Cerebellar cortex (tissue), 1 donor: ENCODE measurements around the gene SLC25A47.
A peak's percentile ranks its signal among the peaks of the same experiment; 100 is the strongest.

Source experiments
- DNase-seq: peaks from one replicate; pipeline ENCODE4 v3.0.0-alpha.2; 2015; ENCODE audit warnings: low spot score

SLC25A47 gene

GRCh38 chr14:100348784-100349685, 25.9 kb downstream of the SLC25A47 start:
- no peak for DNase-seq

- DNase-seq: no peak
These were observed 27.3 kb downstream of the SLC25A47 start for GRCh38 chr14:100350276-100350926.

- no peak for DNase-seq
These were observed 27.8 kb downstream of the SLC25A47 start for GRCh38 chr14:100350986-100351385.

DNA sequence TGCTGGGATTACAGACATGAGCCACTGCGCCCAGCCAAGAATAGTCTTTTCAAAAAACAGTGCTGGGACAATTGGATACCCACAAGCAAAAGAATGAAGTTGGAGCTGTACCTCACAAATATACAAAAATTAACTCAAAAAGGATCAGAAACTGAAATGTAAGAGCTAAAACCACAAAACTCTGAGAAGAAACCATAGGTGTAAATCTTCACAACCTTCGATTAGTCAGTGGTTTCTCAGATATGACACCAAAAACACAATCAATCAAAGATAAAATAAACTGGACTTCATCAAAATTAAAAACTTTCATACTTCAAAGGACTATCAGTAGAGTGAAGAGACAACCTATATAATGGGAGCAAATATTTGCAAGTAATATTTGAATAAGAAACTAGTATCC, 35.3 kb downstream of the SLC25A47 start:
- no peak for DNase-seq

DNA sequence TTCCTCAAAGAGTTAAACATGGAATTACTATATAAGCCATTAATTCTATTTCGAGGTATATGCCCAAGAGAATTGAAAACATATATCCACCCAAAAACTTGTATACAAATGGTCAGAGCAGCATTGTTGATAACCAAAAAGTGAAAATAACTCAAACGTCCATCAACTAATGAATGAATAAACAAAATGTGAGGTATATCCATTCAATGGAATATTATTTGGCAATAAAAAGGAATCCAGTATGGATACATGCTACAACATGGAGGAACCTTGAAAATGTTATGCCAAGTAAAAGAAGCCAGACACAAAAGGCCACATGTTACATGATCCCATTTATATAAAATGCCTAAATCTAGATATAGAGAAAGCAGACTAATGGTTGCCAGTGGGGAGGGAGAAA, 36.0 kb downstream of the SLC25A47 start:
- no peak for DNase-seq

DNA sequence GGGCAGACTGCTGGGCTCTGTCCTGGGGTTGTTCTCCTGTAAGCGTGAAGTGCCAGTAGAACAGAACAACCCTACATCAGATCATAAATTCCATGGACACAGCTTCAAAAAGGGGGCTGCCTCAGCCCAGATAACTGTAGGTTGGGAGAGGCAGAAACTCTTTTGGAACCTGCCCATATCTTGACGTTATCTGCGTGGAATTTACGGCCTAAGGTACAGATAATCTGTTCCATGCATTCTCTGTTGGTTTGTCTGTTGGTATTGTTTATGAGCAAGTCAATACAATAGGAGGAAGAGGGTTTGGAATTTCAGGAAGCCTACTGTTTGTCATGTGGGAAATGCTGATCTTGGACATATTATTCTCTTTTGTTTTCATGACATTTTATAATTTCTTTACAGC, 36.7 kb downstream of the SLC25A47 start:
- DNase-seq: no peak

DNA sequence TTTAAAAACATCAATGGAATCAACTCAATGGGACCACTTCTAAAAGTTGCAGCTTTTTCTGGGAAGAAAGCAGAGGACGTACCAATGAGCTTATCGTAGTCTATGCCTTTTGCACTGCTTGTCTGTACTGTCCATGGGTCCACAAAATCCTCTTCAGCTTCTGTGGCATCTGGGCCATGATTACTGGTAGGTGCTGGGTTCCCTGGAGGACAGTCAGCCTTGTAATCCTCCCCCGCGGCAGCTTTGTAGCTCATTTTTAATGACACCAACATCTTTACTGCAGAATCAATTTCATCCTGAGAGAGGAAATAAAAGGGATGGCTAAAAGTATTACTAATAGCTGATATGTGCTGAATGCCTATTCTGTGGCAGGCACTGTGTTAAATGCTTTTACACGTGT, 38.5 kb downstream of the SLC25A47 start:
- DNase-seq: no peak

DNA sequence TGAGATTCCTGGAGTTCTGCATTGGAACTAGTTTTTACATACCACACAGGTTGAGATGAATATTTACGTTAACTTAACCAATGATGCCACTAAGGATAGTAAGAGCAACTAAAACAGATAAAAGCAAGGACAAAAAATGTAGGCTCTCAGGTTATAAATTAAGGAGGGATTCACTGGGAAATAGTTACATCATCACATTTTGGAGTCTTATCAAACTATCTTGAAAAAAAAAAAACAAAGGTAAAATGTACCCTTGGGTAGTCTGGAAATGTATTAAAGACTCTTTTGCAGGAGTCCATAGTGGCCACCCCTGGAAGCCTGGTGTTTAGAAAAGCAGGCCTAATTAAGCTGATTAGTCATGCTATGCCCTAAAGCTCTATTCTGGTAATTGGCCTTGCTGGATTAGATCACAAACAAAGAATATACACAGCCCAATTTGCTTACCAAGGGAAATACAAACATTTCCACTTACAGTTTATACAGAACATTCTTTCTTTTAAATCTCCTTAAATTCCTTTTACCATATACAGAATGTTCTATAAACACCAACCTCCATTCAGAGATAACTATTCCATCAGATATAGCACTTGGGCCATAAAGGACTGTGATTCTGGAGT, 39.3 kb downstream of the SLC25A47 start:
- DNase-seq: no peak

GRCh38 chr14:100363053-100363452, 39.9 kb downstream of the SLC25A47 start:
- no peak for DNase-seq

GRCh38 chr14:100364403-100364802, 41.3 kb downstream of the SLC25A47 start:
- no peak for DNase-seq

- no peak for DNase-seq
These were observed 42.6 kb downstream of the SLC25A47 start for GRCh38 chr14:100365741-100366140.

DNA sequence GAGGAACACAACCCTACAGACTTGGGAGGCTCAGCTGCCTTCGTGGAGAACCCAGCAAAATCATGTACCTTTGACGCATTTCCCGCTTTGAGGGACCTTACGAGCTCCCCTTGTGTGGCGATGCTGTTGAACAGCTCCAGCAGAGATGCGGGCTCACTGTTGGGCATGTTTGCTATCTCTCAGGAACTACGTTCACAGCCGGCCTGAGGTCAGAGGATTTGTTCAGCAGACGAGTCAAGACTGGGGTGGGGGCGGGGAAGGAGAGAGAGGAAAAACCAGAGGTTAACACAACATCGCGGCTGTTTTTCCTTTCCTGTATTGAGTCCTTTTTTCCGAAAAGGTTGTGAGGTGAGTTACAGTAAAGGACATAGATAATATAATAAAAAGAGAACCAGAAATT, 45.9 kb downstream of the SLC25A47 start:
- DNase-seq: no peak

DNA sequence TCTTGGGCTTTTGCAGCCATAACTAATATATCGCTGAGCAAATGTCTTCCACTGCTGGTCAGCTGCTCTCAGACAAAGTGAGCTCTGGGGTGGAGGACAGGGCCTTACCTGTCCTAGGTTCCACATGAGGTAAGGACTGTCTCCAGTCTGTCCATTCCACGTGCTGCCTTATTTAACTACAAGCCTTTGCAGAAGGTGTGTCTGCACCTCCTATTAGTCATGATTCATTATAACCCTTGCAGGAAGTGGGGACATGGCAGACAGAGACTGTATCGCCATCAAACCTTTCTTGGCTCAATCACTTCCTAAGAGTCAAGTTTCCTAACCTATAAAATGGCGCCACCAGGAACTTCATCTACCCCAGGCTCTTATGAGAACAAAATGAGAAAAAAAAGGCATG, 46.9 kb downstream of the SLC25A47 start:
- DNase-seq: no peak

DNA sequence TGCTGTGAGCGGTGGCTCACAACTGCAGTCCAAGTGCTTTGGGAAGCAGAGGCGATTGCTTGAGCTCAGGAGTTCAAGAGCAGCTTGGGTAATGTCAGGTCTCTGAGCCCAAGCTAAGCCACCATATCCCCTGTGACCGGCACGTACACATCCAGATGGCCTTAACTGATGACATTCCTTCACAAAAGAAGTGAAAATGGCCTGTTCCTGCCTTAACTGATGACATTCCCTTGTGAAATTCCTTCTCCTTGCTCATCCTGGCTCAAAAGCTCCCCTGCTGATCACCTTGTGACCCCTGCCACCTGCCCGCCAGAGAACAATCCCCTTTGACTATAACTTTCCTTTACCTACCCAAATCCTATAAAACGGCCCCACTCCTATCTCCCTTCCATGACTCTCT, 48.6 kb downstream of the SLC25A47 start:
- DNase-seq: no peak

DNA sequence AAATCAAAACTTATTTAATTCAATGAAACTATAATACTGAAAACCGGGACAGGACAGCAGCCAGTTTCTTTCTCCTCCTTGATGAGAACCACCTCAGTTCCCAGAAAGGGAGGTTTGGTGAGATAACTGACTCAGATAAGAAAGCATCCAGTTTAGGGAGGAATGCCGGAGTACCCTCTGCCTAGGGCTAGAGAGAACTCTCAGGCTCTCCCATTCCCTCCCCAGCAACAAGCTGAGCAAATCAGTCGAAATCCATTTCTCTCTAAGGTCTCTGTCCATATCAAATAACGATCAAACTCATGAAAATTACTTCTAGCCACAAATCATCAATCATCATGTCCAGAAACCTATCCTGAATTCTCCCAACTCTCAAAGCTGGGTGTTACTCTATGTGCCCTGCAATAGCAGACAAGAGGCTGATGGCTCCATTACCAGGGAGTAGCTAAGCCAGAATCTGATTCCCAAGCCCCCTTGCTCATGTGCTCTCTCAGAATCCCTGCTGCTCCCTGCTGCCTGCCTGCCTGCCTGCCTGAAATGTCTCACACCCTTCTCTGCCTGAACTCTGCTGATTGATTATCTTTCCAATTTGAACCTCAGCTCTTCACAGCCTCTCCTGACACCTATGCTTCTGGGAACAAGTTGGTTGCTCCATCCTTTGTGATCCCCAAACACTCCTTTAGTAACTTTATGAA, 49.4 kb downstream of the SLC25A47 start:
- no peak for DNase-seq

- no peak for DNase-seq
These were observed 51.1 kb downstream of the SLC25A47 start for GRCh38 chr14:100374270-100374669.

- no peak for DNase-seq
These were observed 51.7 kb downstream of the SLC25A47 start for GRCh38 chr14:100374876-100375265.

DNA sequence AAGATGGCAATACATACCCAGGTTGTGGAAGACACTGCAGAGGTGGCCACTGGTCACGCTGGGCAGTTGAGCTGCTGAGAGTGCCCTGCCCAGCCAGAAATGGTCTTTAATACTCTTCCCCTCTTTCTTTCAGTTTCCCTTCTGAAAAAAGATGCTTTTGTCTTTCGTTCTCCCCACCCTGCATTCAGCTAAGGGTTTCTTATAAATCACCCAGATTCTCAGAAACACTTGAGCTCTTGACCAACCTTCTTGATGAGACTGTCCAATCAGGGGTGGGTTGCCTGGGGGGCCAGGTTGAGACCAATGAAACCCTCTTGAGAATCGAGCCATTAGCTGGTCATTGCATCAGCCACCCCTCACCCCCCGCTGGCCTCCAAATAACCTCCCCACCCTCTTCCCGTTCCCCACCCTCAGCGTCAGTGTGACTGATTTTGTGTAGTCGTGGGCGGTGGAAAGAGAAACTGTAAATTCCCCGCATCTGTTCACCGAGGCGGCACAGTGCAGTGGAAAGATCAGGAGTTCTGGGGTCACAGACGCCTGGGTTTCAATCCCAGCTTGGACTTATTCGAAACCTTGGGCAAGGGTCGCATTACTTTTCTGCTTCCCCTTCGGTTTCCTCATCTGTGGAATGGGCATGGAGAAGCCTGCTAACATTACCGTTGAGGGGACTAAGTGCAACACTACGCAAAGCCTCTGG, 52.3 kb downstream of the SLC25A47 start:
- no peak for DNase-seq

- peak; percentile 91 for DNase-seq
These were observed 53.0 kb downstream of the SLC25A47 start, which contains the start of gene WDR25 for GRCh38 chr14:100375963-100376735. WDR25 (plus strand) TSS chr14:100376485.

DNA sequence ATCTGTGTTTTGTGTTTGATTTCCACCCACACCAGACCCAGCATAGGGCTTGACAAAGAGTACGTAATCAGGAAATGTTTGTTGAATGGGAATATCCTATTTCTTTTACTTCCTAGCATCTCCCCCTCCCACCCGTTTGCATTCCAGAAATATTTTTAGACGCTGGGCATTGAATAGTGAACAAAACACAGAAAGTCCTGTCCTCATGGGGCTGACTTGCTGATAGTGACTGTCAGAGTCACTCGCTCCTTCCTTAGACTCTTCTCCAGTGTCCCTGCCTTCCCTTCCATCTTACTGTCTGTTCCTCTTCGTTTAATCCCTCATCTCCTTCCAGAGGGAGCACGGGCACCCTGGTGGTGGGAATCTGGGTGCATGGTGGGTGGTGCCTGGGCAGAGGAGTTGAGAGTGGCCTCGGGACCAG, 53.6 kb downstream of the SLC25A47 start:
- no peak for DNase-seq
